ENCODE measurements around the gene LCN6.
"Not testable (repeated sequence)": the region's sequence is repeated elsewhere in the genome, so short reads cannot be mapped to it uniquely, and the experiment has no call there.

LCN6 gene

DNA sequence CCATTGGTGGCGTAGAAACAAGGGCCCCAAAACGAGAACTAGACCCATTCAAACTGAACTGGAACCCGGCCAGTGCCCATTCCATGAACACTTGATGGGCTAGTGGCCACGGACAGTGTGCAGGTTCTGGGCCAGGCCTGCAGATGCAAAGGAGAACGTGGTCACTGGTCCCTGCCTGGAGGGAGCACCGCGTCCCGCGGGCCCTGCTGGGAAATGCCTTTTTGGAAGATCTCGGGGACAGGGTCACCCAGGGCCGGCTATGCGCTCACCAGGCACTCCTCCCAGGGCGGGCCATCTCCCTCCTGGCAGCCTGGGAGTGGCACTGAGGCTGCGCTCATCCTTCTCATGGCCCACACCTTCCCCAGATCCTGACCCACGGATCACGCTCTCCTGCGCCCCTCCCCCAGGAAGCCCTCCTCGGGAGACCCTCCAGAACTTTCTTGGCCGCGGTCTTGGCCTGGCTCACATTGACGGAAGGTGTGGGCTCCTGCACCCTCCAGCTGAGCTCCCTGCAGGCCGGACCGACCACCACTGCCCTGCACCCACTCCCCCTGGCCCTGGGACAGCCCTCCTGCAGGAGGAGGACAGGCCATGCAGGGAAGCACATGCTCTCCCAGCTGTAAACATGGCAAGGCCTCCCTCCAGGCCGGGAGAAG is 38.7 kb downstream of the LCN6 start:
- no peak for DNase-seq (ENCODE audit: low spot score)

DNA sequence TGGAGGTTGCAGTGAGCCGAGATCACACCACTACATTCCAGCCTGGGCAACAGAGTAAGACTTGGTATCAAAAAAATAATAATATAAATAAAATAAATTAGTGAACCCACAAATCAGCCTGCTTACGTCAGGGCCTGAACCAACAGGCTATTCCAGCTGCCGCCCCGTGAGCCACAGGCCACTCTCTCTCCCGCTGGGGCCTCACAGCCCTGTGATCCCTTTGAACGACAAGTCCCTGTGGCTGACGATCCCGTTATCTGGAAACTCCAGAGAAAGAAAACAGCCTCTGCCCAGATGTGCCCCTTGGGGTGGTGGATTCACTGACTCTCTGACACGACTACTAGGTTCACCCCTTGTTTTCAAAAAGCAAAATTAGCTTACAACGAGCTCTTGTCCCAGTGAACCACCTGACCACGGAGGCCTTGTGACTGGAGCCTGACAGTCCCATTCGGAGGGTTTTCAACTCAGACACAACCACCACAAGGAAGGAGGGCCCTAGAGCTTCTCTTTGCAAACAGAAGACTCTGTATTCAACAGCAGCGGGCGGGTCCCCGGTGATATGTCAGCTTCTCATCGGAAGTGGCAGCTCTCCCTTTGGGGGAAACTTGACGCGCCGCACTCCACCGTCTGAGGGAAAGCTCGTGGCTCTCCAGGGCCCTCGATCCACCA is 40.3 kb downstream of the LCN6 start:
- DNase-seq (ENCODE audit: low spot score), result no peak

DNA sequence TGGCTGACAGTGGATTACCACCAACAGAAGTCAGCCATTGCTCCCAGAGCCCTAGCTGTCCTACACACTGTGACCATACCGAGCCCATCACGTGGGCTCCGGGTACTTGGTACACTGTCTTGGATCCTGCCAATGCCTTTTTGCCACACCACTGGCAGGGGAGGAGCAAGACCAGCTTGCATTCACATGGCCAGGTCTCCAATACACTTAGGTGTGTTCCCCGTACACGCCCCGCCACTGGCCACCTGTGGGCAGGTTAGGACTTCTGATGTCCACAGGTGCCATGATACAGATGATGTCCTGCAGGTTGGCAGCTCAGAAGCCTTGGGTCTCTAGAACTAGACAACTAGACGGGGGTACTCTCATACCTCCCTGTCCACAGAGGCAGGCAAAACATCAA is 41.3 kb downstream of the LCN6 start:
- no peak for DNase-seq (ENCODE audit: low spot score)

GRCh38 chr9:136705564-136705963 is 42.8 kb downstream of the LCN6 start:
- DNase-seq (ENCODE audit: low spot score), result no peak

DNA sequence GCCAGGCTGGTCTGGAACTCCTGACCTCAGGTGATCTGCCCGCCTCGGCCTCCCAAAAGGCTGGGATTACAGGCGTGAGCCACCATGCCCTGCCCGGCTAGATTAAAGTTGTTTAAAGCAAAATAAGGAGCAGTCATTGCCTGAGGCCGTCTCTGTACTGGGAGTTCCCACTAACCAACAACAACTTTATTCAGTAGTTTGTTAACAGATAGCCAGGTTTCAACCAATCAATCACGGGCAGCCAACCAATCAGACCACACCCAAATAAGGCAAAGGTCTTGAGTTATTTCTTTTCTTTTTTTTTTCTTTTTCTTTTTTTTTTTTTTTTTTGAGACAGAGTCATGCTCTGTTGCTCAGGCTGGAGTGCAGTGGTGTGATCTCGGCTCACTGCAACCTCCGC is 43.6 kb downstream of the LCN6 start:
- DNase-seq (ENCODE audit: low spot score), result not testable (repeated sequence)

GRCh38 chr9:136703276-136703860 is 45.0 kb downstream of the LCN6 start:
- no peak for DNase-seq (ENCODE audit: low spot score)

- DNase-seq (ENCODE audit: low spot score), result no peak
Observed at GRCh38 chr9:136701668-136702053, 46.7 kb downstream of the LCN6 start.

- DNase-seq (ENCODE audit: low spot score), result no peak
Observed at GRCh38 chr9:136700959-136701667, 47.2 kb downstream of the LCN6 start.

DNA sequence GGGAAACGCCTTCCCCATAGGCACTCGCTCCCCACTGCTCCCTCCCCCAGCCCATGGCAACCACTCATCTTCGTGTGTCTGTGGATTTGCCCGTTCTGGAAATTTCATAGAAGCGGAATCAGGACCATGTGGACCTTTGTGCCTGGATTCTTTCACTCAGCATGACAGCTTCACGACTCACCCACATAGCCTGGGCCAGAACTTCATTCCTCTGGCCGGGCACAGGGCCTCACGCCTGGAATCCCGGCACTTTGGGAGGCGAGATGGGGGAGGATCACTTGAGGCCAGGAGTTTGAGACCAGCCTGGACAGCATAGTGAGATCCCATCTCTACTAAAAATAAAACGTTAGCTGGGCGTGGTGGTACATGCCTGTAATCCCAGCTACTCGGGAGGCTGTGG is 48.0 kb downstream of the LCN6 start:
- no peak for DNase-seq (ENCODE audit: low spot score)

DNA sequence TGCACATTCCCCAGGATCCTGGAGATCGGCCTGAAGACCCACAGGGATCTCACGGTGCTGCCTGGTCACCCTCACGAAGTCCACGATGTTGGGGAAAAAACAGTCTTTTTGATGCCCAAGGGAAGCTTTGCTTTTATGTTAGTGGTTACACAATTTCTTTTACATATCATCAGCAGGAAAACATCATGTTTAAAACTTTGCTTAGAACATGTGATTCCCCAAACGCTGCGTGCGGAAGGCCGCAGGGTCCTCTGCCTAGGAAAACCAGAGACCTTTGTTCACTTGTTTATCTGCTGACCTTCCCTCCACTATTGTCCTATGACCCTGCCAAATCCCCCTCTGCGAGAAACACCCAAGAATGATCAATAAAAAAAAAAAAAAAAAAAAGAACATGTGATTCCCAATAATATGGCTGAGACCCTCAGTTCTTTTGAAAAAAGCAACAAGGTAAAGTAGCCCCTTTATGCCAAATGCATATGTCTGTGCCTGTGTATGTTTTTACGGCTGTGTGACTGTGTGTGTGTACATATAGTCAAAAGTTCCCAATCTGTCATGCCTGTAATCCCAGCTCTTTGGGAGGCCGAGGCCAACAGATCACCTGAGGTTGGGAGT is 49.6 kb downstream of the LCN6 start:
- DNase-seq (ENCODE audit: low spot score), result no peak

- DNase-seq (ENCODE audit: low spot score), result no peak
Observed at GRCh38 chr9:136697821-136698526, 50.4 kb downstream of the LCN6 start.

GRCh38 chr9:136697146-136697820 is 51.0 kb downstream of the LCN6 start:
- peak; percentile 79 for DNase-seq (ENCODE audit: low spot score)

GRCh38 chr9:136696502-136696901 is 51.8 kb downstream of the LCN6 start:
- no peak for DNase-seq (ENCODE audit: low spot score)

DNA sequence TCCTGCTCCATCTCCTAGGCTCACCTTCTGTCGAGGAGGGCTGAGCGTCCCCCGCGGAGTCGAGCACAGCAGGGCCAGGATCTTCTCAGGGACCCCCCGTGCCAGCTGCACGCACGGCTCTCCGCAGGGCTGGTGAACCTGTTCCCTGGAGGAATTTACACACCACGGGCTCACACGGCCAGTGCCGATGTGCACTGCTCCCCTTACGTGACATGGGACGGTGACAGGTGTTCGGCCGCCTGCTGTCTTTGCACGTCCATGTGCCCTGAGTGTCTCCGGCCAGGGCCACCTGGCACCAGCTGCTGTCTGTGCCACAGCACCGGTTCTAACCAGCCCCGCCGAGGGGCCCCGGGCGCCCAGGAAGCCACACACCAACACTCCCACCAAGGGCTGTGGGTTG is 52.4 kb downstream of the LCN6 start:
- no peak for DNase-seq (ENCODE audit: low spot score)

DNA sequence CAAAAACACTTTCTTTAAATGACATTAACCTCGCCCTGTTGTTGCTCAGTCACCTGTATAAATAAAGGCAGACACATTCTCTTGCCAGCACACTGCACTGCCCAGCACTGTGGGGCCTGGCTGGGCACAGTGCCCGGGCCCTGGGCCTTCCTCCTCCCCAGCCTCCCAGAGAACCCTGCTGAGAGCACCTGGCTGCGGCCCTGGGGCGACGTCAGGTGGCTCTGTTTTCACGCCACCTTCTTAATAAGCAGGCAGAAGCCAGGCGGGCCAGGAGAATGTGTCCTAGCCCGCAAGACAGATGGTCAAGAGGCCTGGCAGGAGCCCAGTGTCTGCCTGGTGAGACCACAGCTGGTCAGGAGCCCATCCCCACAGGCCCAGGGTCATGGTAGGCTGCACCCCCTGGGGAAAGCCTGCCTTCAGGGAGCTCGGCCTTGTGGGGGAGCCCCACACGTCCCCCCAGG is 52.9 kb downstream of the LCN6 start:
- no peak for DNase-seq (ENCODE audit: low spot score)

DNA sequence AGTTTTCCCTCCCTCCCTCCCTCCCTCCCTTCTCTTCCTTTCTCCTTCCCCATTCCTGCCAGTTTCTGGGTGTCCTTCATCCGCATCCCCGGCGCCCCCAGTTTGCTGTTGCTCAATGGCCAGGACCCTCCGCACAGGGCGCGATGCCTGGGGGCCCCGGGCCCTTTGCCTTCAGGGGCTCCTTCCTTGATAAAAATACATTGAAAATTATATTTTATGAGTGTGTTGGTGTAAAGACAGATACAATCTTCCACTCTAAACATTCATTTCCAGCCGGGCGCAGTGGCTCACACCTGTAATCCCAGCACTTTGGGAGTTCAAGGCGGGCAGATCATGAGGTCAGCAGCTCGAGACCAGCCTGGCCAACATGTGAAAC is 53.5 kb downstream of the LCN6 start:
- no peak for DNase-seq (ENCODE audit: low spot score)

DNA sequence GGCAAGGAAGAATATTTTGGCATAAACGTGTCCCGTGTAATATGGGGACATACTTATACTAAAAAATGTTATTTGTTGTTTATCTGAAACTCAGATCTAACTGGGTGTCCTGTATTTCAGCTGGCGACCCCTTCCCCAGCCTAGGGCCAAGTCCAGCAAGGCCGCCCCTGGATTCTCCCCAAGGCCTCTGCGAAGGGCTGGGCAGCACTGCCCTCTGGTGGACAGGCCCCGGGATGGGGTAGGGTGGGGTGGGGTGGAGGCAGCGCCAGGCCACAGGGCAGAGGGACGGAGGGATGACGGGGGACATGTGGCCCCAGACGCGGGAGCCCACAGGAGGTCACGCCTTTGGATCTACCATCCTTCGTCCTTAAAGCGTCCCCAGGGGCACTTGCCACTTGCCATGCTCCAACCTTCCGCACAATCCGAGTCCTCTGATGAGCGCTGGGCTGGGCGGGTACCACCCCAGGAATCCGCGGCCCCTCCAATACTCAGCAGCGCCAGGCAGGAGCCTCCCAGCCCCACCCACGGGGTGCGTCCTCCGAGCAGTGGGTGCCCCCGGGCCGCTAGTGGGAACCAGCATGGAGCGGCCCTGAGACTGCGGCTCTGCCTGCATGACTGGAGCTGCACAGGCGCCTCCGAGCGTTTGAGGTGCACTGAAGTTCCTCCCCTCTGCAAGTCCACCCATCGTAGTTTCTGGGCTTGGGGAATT is 54.0 kb downstream of the LCN6 start:
- DNase-seq (ENCODE audit: low spot score), result peak; percentile 85
